GM21786 (cell line): ENCODE measurements around the gene MACROD2.

Source experiments
- ATAC-seq: cut with Tn5 transposase; IDR thresholded peaks from one replicate; pipeline ENCODE4 v1.9.1; 2021; ENCODE audit not compliant: unreplicated experiment

MACROD2 gene

DNA sequence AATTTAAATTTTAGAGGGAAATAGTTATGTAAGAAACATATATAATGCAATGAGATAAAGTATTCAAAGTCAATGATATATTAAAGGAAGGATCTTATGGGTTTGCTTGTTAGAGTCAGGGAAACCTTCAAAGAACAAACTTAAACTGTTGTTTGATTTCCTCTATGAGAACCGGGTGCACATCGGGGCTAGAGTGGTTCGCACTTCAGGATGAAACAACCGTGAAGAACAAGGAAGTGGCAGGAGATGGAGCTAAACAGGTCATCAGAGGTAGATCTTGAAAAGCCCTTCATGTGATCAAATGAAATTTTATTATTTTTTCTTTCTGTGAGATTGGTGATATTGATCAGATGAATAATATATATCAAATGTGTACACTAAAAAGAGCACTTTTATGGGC is 1294.0 kb downstream of the MACROD2 start:
- no peak for ATAC-seq

DNA sequence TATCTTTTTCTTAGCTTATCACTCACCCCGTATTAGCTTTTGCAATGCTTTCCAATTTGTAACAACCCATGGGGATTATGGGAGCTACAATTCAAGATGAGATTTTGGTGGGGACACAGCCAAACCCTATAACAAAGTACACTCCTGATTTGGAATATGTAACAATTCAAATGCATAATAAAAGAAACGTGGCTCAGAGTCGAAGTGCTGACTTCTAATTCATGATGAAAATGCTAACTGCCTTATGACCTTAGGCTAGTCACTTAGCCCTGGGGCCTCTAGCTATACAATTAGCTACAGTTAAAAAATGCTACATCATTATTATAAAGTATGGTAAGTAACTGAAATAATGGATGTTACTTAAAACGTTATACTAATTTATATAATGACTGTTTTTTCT is 1297.1 kb downstream of the MACROD2 start:
- no peak for ATAC-seq

DNA sequence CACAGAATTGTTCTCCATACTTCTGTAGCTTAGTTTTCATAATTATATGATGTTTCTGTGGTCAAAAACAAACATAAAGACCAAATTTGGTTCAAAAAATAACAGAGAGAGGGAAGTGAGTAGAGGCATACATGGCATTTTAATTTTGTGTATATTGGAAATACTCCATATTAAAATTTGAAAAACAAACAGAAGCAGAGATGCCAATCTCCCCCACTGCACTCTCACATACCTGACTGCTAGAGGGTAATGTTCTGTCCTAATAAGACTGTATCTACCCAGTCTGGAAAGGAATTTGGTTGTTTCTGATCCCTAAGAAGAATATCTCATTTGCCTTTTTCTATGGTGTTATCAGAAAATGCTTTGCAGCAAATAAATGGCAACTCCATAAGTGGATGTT is 1301.1 kb downstream of the MACROD2 start:
- ATAC-seq, result no peak

DNA sequence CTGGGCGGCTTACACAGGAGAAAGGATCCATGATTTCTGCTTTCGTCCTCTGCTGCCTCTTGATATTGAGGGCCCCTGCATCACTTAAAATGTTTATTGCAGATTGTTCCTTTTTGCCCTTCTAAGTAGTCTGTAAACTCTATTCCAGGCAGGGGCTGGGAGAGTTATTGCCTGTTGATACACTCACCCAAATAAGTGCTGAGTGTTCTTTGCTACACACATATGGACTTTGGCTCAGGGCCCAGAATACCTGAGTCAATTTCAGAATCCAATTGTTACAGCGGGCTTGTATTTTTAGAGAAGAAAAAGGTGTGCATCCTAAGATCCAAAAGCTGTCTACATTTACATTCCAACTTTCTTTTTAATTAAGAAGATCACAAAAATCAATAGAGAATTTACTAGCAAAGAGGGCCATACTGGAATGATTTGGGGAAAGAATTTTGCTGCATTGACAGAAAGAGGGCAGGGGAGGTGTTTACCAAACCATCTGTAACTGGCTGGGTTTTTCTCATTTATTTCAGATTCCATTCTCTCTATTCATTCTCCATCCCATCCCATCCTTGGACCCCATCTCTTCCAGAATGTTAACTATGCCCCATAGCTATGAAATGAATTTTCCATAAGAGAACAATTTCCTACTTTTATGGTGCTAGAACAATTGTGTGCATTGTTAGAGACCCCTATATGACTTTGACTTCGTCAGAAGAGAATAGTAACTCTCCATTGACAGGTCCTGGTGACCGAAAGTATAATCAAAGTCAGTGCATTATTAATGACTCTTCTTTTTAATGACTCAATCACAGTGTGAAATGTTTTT is 1302.0 kb downstream of the MACROD2 start:
- ATAC-seq, result no peak

DNA sequence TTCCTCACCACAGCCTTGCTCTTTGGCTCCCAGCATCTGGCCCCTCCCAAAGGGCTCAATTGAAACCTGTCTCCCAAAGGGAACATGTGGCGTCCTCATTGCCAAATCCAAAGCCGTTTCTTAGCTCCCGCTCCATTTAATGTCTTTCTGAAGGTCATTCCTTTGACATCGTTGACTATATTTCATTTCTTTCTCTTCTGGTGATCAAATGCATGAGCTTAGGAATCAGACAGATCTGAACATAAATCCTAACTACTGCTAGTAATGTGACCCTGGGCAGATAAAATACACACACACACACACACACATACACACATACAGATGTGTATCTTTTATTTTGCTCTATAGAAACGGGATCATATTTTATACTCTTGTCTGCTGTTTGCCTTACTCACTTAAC is 1306.8 kb downstream of the MACROD2 start:
- no peak for ATAC-seq

DNA sequence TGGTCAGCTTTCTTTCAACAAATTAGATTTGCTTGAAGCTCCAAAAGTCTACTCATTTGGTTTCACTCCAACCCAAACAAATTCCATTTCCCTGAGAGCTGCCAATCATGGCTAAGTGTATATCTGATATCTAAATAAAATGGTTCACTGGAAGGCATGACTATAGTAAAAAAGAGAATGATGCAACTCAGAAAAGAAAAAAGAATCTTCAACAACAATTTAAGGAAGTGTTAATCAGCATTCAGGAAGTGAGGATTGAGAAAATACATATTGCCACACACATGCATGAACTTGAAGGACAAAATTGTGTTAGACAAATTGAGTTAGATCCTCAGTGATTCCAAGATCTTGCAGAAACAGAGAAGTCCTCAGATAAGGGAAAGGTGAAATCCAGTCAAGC is 1315.0 kb downstream of the MACROD2 start:
- ATAC-seq, result no peak

DNA sequence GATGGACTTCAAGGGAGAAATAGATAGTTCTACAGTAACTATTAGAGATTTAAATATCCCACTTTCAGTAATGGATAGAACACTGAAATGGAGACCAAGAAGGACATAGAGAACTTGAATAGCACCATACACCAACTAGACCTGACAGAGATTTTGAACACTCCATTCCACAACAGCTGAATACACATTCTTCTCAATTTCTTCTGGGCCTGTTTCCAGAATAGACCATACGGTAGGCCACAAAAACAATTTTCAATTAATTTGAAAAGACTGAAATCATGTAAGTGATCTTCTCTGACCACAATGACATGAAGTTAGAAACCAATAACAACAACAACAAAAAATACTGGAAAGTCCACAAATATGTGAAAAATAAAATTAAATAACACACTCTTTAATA is 1321.2 kb downstream of the MACROD2 start:
- no peak for ATAC-seq

DNA sequence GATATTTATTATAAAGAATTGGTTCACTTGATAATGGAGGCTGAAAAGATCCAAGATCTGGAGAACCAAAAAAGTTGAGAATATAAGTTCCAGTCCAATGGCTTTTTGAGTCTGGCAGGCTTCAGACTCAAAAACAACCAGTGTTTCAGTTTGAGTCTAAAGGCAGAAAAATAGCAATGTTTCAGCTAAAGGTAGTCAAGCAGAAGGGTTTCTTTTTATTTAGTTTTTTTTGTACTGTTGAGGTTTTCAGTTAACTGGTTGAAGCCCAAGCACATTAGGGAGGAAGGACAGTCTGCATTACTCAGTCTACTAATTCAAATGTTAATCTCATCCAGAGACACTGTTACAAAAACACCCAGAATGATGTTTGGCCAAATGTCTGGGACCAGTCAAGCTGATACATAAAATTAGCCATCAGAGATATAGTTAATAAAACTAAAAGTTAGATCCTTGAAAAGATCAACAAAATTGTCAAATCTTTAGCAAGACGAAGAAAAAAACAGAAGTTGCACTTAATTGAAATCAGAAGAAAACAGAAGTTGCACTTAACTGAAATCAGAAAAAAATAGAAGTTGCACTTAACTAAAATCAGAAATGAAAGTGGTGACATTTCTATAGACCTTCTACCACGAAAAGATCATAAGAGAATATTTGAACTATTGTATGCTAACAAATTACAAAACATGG is 1322.4 kb downstream of the MACROD2 start:
- ATAC-seq, result peak; percentile 85

DNA sequence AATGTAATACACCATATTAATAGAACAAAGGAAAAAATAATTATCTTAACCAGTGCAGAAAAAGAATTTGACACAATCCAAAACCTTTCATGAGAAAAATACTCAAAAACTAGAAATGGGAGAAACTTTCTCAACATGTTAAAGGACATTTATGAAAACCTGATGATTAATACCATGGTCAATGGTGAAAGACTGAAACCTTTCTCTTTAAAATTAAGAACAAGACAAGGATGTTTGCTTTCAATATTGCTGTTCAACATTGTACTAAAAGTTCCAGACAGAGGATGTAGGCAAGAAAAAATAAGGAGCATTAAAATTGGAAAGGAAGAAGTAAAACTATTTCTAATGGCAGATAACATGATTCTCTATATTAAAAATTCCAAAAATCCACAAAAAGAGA is 1323.4 kb downstream of the MACROD2 start:
- no peak for ATAC-seq

DNA sequence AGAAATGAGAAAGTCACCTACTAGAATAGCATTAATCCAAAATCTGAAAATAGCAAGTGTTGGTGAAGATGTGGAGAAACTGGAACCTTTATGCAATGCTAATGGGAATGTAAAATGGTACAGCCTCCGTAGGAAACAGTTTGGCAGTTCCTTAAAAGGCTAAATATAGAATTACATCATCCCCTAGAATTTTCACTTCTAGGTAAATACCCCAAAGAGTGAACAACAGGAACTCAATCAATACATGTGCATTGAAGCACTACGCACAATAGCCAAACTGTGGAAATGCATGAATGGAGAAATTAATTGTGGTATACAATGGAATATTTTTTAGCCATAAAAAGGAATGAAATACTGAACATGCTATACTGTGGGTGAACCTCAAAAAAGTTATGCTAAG is 1324.1 kb downstream of the MACROD2 start:
- ATAC-seq, result no peak

DNA sequence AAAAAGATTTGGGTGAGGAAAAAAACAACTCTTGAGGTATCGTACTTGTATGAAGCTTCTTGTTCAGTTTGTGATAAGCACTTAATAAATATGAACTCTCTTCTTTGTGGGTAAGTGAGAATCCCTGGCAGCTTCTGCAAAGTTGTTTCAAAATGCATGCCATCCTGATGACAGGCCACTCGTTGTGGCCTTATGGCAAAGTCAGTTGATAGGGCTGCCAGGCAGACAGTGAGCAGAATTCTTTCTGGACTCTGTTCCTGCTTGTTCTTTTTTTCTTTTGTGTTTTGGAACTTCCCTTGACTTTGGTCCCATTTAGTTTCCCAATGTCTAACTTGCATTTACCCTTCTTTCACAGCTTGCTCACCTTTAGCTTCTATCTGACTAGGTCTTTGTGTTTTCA is 1325.6 kb downstream of the MACROD2 start:
- ATAC-seq, result no peak

DNA sequence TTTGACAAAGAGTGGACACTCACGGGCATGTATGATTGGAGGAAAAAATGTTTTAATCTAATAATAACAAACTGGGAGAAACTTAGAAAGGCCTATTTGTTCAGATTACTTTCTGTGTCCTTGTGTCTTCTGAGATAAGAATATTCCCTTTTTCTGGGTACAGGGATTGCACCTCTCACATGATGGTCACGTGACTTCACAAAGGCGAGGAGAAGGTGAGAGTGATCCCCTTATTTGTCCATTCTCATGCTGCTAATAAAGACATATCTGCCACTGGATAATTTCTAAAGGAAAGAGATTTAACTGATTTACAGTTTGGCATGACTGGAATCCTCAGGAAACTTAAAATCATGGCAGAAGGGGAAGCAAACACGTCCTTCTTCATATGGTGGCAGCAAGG is 1331.8 kb downstream of the MACROD2 start:
- no peak for ATAC-seq

DNA sequence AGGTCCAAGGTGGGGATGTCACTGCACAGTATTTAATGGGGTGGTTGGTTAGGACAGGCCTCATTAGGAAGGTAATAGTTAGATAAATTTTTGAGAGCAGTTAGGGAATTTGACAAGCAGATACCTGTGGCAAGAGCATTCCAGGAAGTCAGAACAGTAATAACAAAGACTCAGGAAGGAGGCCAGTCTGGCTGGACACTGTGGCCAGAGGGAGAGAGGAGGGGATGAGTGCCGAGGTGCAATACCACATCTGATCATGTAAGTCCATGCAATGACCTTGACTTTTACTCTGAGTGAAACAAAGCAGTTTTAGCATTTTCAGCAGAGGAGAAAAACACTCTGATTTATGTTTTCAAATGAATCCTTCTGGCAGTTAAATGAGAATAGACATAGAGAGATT is 1332.8 kb downstream of the MACROD2 start:
- ATAC-seq, result no peak

DNA sequence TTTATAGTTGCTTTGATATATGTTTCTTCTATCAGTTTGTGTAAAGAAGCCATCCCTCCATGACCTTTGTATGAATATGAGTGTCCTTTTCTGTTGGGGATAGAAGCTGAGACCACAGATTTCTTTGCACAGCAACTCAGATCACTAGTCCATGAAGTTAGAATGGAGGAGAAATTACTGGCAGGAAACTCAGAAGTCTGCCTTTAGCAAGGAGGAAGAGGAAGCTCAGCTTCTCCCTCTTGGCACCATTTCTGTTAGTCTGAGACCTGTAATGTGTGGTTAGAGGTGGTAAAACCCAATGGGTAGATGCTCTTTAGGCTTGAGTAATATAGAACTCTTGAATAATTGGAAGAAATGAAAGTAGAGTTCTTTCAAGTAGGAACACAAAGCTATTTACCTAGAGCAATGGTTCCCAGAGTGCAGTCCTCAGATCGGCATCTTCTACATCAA is 1337.4 kb downstream of the MACROD2 start:
- peak; percentile 68 for ATAC-seq

DNA sequence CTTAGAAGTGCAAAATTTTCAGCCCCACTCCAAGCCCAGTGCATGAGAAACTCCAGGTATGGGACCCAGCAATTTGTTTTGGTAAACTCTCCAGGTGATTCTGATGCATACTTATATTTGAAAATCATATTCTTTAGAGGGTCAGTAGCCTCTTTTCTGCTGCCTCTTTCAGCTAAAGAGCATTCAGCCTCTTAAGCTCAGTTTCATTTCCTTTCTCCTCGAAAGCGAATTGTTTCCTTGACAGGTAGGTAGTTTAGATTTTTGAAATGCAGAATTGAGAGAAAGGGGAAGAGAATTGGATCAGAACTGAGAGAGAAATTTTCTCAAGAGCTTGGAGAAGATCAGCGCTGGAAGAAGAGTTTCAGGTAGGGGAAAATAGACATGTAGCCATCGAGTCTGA is 1337.9 kb downstream of the MACROD2 start:
- ATAC-seq, result peak; percentile 13

DNA sequence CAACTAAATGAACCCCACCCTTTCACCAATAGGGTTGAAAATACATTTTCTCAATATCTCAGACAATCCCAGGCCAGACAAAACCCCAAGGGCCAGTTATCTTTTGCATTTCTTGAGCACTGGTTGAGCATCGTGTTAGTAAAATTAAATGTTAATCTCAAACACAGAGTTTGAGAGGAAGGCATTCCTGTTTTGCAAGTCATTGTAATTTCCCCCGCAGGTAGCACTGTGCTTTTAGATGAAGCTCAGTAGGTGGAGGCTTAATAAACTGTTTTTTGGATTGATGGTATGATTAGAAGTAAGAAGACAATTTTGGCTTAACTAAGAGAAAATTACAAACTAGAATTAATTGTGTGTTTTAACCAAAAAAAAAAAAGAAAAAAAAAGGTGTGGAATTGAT is 1340.7 kb downstream of the MACROD2 start:
- ATAC-seq, result no peak

DNA sequence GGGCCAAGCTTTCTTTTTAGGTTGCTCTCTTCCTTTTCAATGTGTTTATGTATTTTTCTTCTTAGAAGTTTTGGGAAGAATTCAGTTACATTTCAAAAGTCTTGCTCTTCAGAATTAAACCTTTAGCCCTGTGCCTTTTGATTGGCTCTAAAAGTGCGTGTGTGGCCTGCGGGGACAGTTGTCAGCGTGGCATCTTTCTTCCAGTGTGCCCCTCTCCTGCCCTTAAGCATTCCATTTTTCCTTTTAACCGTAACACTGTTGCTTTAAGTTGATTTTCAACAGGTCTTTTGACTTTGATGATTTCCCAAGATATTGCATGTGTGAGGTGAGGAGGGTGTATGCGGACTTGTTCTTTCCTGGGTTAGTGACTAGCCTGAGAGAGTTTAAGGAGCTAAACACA is 1341.2 kb downstream of the MACROD2 start:
- no peak for ATAC-seq

DNA sequence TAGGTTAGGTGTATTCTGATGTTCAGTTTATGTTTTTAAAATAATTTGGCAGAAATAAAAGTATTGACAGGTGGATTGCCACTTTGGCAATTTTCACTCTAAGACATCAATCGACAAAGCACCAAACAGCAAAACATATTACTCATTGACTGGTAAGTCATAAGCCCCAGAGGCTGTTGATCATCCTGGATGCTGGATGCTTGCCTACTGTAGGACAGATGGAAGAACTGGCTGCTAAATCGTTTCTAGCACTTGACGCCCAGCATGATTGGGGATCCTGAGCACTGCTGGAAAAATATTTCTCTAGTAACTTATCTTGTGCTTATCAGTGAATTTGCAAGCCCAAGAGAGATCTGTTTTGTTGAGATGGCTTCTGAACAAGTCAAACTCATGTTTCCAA is 1343.9 kb downstream of the MACROD2 start:
- no peak for ATAC-seq

DNA sequence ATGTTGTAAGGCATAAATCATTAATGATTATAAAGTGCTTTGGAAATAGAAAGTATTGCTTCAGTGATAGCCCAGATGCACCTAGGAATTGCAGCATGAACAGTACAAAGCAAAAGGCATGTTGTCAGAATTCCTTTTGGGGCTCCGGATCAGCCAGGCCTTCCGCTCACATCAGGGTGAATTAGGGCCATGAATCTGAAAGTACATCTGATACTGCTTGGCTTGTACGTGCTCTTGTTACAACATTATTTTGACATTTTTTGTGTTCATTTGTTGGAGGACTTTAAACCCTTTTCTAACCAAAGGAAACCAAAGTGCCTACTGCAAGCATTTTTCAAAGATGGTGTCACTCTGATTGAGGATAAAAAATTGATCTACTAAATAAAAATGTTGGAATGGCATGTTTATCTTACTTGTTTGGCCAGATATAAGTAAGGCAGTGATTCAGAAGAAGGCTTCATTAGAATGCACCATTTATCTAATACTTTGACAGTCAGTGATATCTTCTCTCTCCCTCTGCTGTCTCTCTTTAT is 1347.7 kb downstream of the MACROD2 start:
- no peak for ATAC-seq

DNA sequence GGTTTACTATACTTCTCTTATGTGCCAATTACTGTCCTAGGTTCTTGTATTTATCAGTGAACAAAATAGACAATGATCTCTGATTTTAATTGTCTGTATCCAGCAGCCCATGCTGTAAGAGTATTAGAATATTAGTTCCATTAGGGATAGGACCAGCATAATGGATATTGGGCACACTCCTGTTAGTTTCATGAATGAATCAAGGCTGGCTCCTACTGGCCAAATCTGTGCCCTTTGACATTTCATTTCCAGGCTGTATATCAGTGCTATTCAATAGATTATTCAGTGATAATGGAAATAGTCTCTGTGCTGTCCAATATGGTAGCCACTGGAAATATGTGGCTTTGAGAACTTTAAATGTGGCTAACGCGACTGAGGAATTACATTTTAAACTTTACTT is 1350.0 kb downstream of the MACROD2 start:
- ATAC-seq, result no peak

DNA sequence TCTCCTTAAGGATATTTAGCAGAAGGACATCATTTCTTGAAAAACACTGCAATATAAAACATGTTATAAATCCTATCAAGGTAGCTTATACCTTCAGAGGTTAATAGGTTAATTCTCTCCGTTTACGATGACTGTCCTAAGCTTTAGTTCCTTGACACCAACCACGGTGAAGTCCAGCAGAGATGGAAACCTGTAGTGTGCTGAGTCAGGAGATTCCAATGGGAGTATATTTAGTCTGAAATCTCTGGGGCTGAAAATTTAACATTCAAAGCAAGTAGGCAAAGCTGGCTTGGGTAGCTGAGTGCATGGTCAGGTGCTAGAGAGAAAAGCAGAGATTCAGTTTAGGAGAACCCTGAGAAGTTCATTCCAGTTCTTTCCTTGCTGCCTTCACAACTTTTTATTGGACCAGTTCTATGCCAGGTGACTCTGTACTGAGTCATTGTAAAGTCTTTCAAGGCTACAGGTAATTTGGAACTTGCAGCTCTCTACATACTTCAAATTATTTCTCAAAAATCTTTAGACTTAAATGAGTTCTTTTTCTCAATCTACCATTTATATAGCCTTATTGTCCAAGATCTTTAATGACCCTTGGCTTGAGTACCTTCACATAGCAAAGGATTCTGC is 1351.5 kb downstream of the MACROD2 start:
- no peak for ATAC-seq

DNA sequence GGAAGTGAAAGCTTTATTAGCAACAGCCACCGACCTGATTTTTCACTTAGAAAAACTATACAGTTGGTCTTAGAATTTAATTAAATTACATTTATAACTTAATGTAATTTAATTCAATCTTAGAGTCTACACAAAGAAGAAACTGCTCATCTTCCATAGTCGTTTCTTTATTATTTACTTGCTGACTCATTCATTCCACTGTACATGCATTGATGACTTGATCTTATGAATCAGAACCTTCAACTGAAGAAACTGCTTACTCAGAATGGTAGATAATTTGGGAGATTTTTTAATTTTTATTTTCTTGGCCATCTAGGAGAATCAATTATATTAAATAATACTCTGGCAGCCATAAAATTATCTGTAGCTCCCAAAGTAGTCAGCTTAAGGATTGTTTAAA is 1363.7 kb downstream of the MACROD2 start:
- ATAC-seq, result no peak
